ENCODE results near the gene TECR.
A peak's percentile ranks its signal among the peaks of the same experiment; 100 is the strongest.
"Not testable (repeated sequence)": the region's sequence is repeated elsewhere in the genome, so short reads cannot be mapped to it uniquely, and the experiment has no call there.

Gene TECR

GRCh38 chr19:14495672-14496028 is 33.7 kb upstream of the TECR start:
- peaks cover 5 to 8% of the 10 kb centered on the region in 2 donors for H3K36me3 ChIP-seq (ENCODE audit: control insufficient read depth in 2 of 2, insufficient read depth in 2 of 2, low read length in 2 of 2)
- peak overlapping the region; percentile 89 to 92 for H3K27ac ChIP-seq (ENCODE audit: low read depth in 2 of 2, low read length in 2 of 2)
- H3K4me1 ChIP-seq (ENCODE audit: control insufficient read depth in 2 of 2, insufficient read depth in 2 of 2, low read length in 2 of 2), result peaks cover 34 to 43% of the 10 kb centered on the region in 2 donors
- H3K9me3 ChIP-seq (ENCODE audit: control insufficient read depth in 2 of 2, low read length in 2 of 2), result no peaks in the 10 kb centered on the region
- no peaks in the 10 kb centered on the region for H3K27me3 ChIP-seq (ENCODE audit: control insufficient read depth in 2 of 2, insufficient read depth in 2 of 2, low read length in 2 of 2)
- H3K4me3 ChIP-seq (ENCODE audit: low read length in 2 of 2), result peak overlapping the region; percentile 80 to 85
- peak overlapping the region; percentile 49 to 81 for H3K9ac ChIP-seq (ENCODE audit: low read depth in 1 of 2, low read length in 2 of 2)

GRCh38 chr19:14496029-14496833 is 33.2 kb upstream of the TECR start, which contains the start of gene GIPC1:
GIPC1 (minus strand) TSS chr19:14496127; CDS start chr19:14482976, 13,151 bp downstream.
- Histone ChIP-seq H3K9ac (ENCODE audit: low read depth in 1 of 2, low read length in 2 of 2) (peak within 1 kb of the TSS; percentile 49 to 81), H3K4me3 (ENCODE audit: low read length in 2 of 2) (peak within 1 kb of the TSS; percentile 80 to 85), H3K27ac (ENCODE audit: low read depth in 2 of 2, low read length in 2 of 2) (peak within 1 kb of the TSS; percentile 89 to 93), H3K27me3 (ENCODE audit: control insufficient read depth in 2 of 2, insufficient read depth in 2 of 2, low read length in 2 of 2) (no peaks in the 10 kb centered on the region), H3K36me3 (ENCODE audit: control insufficient read depth in 2 of 2, insufficient read depth in 2 of 2, low read length in 2 of 2) (peaks cover 5 to 8% of the 10 kb centered on the region in 2 donors), H3K4me1 (ENCODE audit: control insufficient read depth in 2 of 2, insufficient read depth in 2 of 2, low read length in 2 of 2) (peaks cover 34 to 43% of the 10 kb centered on the region in 2 donors), H3K9me3 (ENCODE audit: control insufficient read depth in 2 of 2, low read length in 2 of 2) (no peaks in the 10 kb centered on the region)

- Histone ChIP-seq H3K4me3 (ENCODE audit: low read length in 2 of 2) (peak overlapping the region; percentile 49 to 67), H3K36me3 (ENCODE audit: control insufficient read depth in 2 of 2, insufficient read depth in 2 of 2, low read length in 2 of 2) (peaks cover 5% of the 10 kb centered on the region in 2 donors), H3K27ac (ENCODE audit: low read depth in 2 of 2, low read length in 2 of 2) (peak overlapping the region; percentile 71 to 93)
These were observed 32.6 kb upstream of the TECR start for GRCh38 chr19:14496834-14497227.

GRCh38 chr19:14497228-14497921 is 32.0 kb upstream of the TECR start:
- peak overlapping the region; percentile 46 to 67 for H3K4me3 ChIP-seq (ENCODE audit: low read length in 2 of 2)
- no peaks in the 10 kb centered on the region for H3K9me3 ChIP-seq (ENCODE audit: control insufficient read depth in 2 of 2, low read length in 2 of 2)
- peak overlapping the region; percentile 71 to 93 for H3K27ac ChIP-seq (ENCODE audit: low read depth in 2 of 2, low read length in 2 of 2)
- H3K9ac ChIP-seq (ENCODE audit: low read depth in 1 of 2, low read length in 2 of 2), result peak overlapping the region; percentile 48 to 73
- no peaks in the 10 kb centered on the region for H3K27me3 ChIP-seq (ENCODE audit: control insufficient read depth in 2 of 2, insufficient read depth in 2 of 2, low read length in 2 of 2)
- peaks cover 34 to 39% of the 10 kb centered on the region in 2 donors for H3K4me1 ChIP-seq (ENCODE audit: control insufficient read depth in 2 of 2, insufficient read depth in 2 of 2, low read length in 2 of 2)
- peaks cover 5% of the 10 kb centered on the region in 2 donors for H3K36me3 ChIP-seq (ENCODE audit: control insufficient read depth in 2 of 2, insufficient read depth in 2 of 2, low read length in 2 of 2)

More at GRCh38 chr19:14496834-14497227, 32.6 kb upstream of the TECR start:
- Histone ChIP-seq H3K27me3 (ENCODE audit: control insufficient read depth in 2 of 2, insufficient read depth in 2 of 2, low read length in 2 of 2) (no peaks in the 10 kb centered on the region), H3K9me3 (ENCODE audit: control insufficient read depth in 2 of 2, low read length in 2 of 2) (no peaks in the 10 kb centered on the region), H3K9ac (ENCODE audit: low read depth in 1 of 2, low read length in 2 of 2) (peak overlapping the region; percentile 48 to 73), H3K4me1 (ENCODE audit: control insufficient read depth in 2 of 2, insufficient read depth in 2 of 2, low read length in 2 of 2) (peaks cover 34 to 40% of the 10 kb centered on the region in 2 donors)

- Histone ChIP-seq H3K27me3 (ENCODE audit: control insufficient read depth in 2 of 2, insufficient read depth in 2 of 2, low read length in 2 of 2) (no peaks in the 10 kb centered on the region), H3K9ac (ENCODE audit: low read depth in 1 of 2, low read length in 2 of 2) (no peak overlapping the region), H3K4me1 (ENCODE audit: control insufficient read depth in 2 of 2, insufficient read depth in 2 of 2, low read length in 2 of 2) (peaks cover 24 to 33% of the 10 kb centered on the region in 2 donors), H3K27ac (ENCODE audit: low read depth in 2 of 2, low read length in 2 of 2) (no peak overlapping the region), H3K9me3 (ENCODE audit: control insufficient read depth in 2 of 2, low read length in 2 of 2) (no peaks in the 10 kb centered on the region), H3K4me3 (ENCODE audit: low read length in 2 of 2) (no peak overlapping the region), H3K36me3 (ENCODE audit: control insufficient read depth in 2 of 2, insufficient read depth in 2 of 2, low read length in 2 of 2) (no peaks in the 10 kb centered on the region)
These were observed 26.9 kb upstream of the TECR start for GRCh38 chr19:14502334-14503092.

GRCh38 chr19:14503285-14503684 is 26.1 kb upstream of the TECR start:
- peaks cover 16 to 26% of the 10 kb centered on the region in 2 donors for H3K4me1 ChIP-seq (ENCODE audit: control insufficient read depth in 2 of 2, insufficient read depth in 2 of 2, low read length in 2 of 2)
- H3K27ac ChIP-seq (ENCODE audit: low read depth in 2 of 2, low read length in 2 of 2), result no peak overlapping the region

GRCh38 chr19:14504575-14504974 is 24.8 kb upstream of the TECR start:
- peak overlapping the region in 1 of 2 donors; percentile 92 for H3K27ac ChIP-seq (ENCODE audit: low read depth in 2 of 2, low read length in 2 of 2)
- not testable (repeated sequence) for H3K36me3 ChIP-seq (ENCODE audit: control insufficient read depth in 2 of 2, insufficient read depth in 2 of 2, low read length in 2 of 2); H3K4me3 ChIP-seq (ENCODE audit: low read length in 2 of 2); H3K9me3 ChIP-seq (ENCODE audit: control insufficient read depth in 2 of 2, low read length in 2 of 2); H3K9ac ChIP-seq (ENCODE audit: low read depth in 1 of 2, low read length in 2 of 2); H3K27me3 ChIP-seq (ENCODE audit: control insufficient read depth in 2 of 2, insufficient read depth in 2 of 2, low read length in 2 of 2)
- H3K4me1 ChIP-seq (ENCODE audit: control insufficient read depth in 2 of 2, insufficient read depth in 2 of 2, low read length in 2 of 2), result peaks cover 16 to 26% of the 10 kb centered on the region in 2 donors

More at GRCh38 chr19:14503285-14503684, 26.1 kb upstream of the TECR start:
- Histone ChIP-seq H3K9me3 (ENCODE audit: control insufficient read depth in 2 of 2, low read length in 2 of 2) (no peaks in the 10 kb centered on the region), H3K9ac (ENCODE audit: low read depth in 1 of 2, low read length in 2 of 2) (no peak overlapping the region), H3K36me3 (ENCODE audit: control insufficient read depth in 2 of 2, insufficient read depth in 2 of 2, low read length in 2 of 2) (no peaks in the 10 kb centered on the region), H3K27me3 (ENCODE audit: control insufficient read depth in 2 of 2, insufficient read depth in 2 of 2, low read length in 2 of 2) (no peaks in the 10 kb centered on the region), H3K4me3 (ENCODE audit: low read length in 2 of 2) (no peak overlapping the region)

DNA sequence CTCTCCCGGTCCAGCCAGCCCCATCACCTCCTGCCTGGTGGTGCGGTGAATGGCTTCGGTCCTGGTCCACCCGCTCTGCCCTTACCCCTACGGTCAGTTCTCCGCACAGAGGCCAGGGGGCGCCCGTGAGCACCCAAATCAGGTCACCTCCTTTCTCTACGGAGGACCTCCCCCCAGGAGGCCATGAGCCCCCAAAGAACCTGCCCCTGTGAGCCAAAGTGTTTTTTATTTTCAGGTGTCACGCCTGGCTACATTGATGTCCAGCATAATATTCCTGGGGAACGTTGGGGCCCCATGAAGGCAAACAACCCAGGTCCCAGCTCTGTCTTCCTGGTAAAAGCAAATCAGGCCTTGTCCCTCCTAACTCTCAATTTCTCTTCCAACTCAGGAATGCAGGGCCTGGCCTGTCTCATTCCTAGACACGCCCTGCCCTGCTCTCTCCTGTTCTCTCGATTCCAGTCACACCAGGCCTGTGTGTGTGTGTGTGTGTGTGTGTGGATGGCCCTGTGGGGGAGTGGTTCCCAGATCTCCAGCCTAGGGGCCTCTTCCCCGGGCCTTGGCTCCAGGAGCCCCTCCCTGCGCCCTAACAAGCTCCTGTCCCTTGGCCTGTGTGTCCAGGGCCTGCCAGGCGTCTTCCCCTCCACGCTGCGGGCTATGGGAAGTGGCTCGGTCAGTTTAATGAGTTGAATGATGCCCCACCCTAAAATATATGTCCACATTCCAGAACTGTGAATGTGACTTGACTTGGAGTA is 23.7 kb upstream of the TECR start:
- Histone ChIP-seq H3K27ac (ENCODE audit: low read depth in 2 of 2, low read length in 2 of 2) (peak overlapping the region; percentile 87 to 92), H3K4me3 (ENCODE audit: low read length in 2 of 2) (peak overlapping the region in 1 of 2 donors; percentile 13), H3K27me3 (ENCODE audit: control insufficient read depth in 2 of 2, insufficient read depth in 2 of 2, low read length in 2 of 2) (no peaks in the 10 kb centered on the region), H3K9me3 (ENCODE audit: control insufficient read depth in 2 of 2, low read length in 2 of 2) (no peaks in the 10 kb centered on the region), H3K9ac (ENCODE audit: low read depth in 1 of 2, low read length in 2 of 2) (peak overlapping the region; percentile 57 to 60), H3K4me1 (ENCODE audit: control insufficient read depth in 2 of 2, insufficient read depth in 2 of 2, low read length in 2 of 2) (peaks cover 17 to 26% of the 10 kb centered on the region in 2 donors), H3K36me3 (ENCODE audit: control insufficient read depth in 2 of 2, insufficient read depth in 2 of 2, low read length in 2 of 2) (no peaks in the 10 kb centered on the region)

GRCh38 chr19:14507704-14508542 is 21.5 kb upstream of the TECR start:
- Histone ChIP-seq H3K36me3 (ENCODE audit: control insufficient read depth in 2 of 2, insufficient read depth in 2 of 2, low read length in 2 of 2) (no peaks in the 10 kb centered on the region), H3K27ac (ENCODE audit: low read depth in 2 of 2, low read length in 2 of 2) (no peak overlapping the region), H3K4me1 (ENCODE audit: control insufficient read depth in 2 of 2, insufficient read depth in 2 of 2, low read length in 2 of 2) (peaks cover 18 to 29% of the 10 kb centered on the region in 2 donors), H3K9ac (ENCODE audit: low read depth in 1 of 2, low read length in 2 of 2) (no peak overlapping the region), H3K9me3 (ENCODE audit: control insufficient read depth in 2 of 2, low read length in 2 of 2) (no peaks in the 10 kb centered on the region), H3K4me3 (ENCODE audit: low read length in 2 of 2) (no peak overlapping the region), H3K27me3 (ENCODE audit: control insufficient read depth in 2 of 2, insufficient read depth in 2 of 2, low read length in 2 of 2) (no peaks in the 10 kb centered on the region)

All from mucosa of rectum (tissue), 2 donors.